Uterus (tissue), 4 donors: Measurements from ENCODE around the gene DUSP6. TPM values are rescaled to one million over a fixed set of nuclear protein-coding genes. Genes with fewer than 3 reads are reported as not detected.

Source experiments
- DNase-seq, 2 donors: peaks; one replicate each; pipeline ENCODE4 v3.0.0-alpha.2; 2019 to 2020
- H3K27ac ChIP-seq, 2 donors: fragments of 200-600 bp; sonication (generic); 1 replicate in 1 of 2; 2 replicates in 1 of 2; pipeline ENCODE4 v1.5.1; 2016 to 2018
- H3K27me3 ChIP-seq, 2 donors: fragments of 200-600 bp; sonication (generic); one replicate each; pipeline ENCODE4 v1.5.1; 2018 to 2019; ENCODE audit warnings: control low read depth in 1 of 2
- H3K36me3 ChIP-seq, 2 donors: fragments of 200-600 bp; sonication (generic); one replicate each; pipeline ENCODE4 v1.5.1; 2019; ENCODE audit warnings: control low read depth in 1 of 2
- H3K4me1 ChIP-seq, 2 donors: fragments of 200-600 bp; sonication (generic); one replicate each; pipeline ENCODE4 v1.5.1; 2018 to 2019; ENCODE audit warnings: control low read depth in 1 of 2
- H3K4me3 ChIP-seq, 2 donors: fragments of 200-600 bp; sonication (generic); 1 replicate in 1 of 2; 2 replicates in 1 of 2; pipeline ENCODE4 v1.5.1; 2018 to 2019; ENCODE audit warnings: mild to moderate bottlenecking in 1 of 2
- H3K9me3 ChIP-seq, 2 donors: fragments of 200-600 bp; sonication (generic); one replicate each; pipeline ENCODE4 v1.5.1; 2019; ENCODE audit warnings: control low read depth in 1 of 2
- CTCF ChIP-seq, 4 experiments: fragments of 200-600 bp in 2 of 4; fragments of 450-650 bp in 2 of 4; sonication (generic) in 2 of 4; IDR thresholded peaks; one replicate each; pipeline ENCODE4 v1.5.1; 2016 to 2019; ENCODE audit warnings: antibody characterized with exemption in 4 of 4, mild to moderate bottlenecking in 2 of 4, moderate library complexity in 1 of 4
- POLR2A ChIP-seq, 2 donors: fragments of 450-650 bp; IDR thresholded peaks; one replicate each; pipeline ENCODE4 v1.6.1; 2016; ENCODE audit warnings: antibody characterized with exemption in 2 of 2, mild to moderate bottlenecking in 1 of 2, moderate library complexity in 1 of 2
- intact Hi-C: fragments of 100-400 bp; cut with DNase I; formaldehyde crosslinking; loops from one replicate; pipeline ENCODE4 v1.15.1; 2023; ENCODE audit warnings: low total_unique reads
- total RNA-seq, 4 donors: library from RNA; depleted of rRNA in 3 of 4; stranded (reverse); fragments of >200 nt in 3 of 4; gene quantifications; one replicate each; pipeline versions ENCODE4 v1.1.0 to v1.2.4, GENCODE V29; 2014 to 2023
- donor health status: DM: yes; HTN: yes; CAD: no.

The DUSP6 gene
- total RNA-seq, 4 donors from 2014 or later, result 28.7 to 103 (median 77.6) TPM

- H3K27ac ChIP-seq, result no peak overlapping the region
- H3K9me3 ChIP-seq, result no peaks in the 10 kb centered on the region
- H3K4me3 ChIP-seq, result no peak overlapping the region
- H3K4me1 ChIP-seq, result no peaks in the 10 kb centered on the region
- H3K27me3 ChIP-seq, result no peaks in the 10 kb centered on the region
- no peak for TF ChIP-seq POLR2A (IDR thresholded peaks at IDR 0.05)
- TF ChIP-seq CTCF (IDR thresholded peaks at IDR 0.05), result no peak
- intact Hi-C loops, result no loop called here
- no peaks in the 10 kb centered on the region for H3K36me3 ChIP-seq
- DNase-seq, result no peak
Observed at GRCh38 chr12:89320735-89321134, 31.6 kb downstream of the DUSP6 start.

GRCh38 chr12:89319606-89320005 lies 32.7 kb downstream of the DUSP6 start:
- H3K27ac ChIP-seq, result no peak overlapping the region
- H3K27me3 ChIP-seq, result no peaks in the 10 kb centered on the region
- H3K9me3 ChIP-seq, result no peaks in the 10 kb centered on the region
- H3K36me3 ChIP-seq, result no peaks in the 10 kb centered on the region
- no peak for DNase-seq
- no peaks in the 10 kb centered on the region for H3K4me1 ChIP-seq
- no peak overlapping the region for H3K4me3 ChIP-seq
- intact Hi-C loops, result no loop called here
- no peak for TF ChIP-seq POLR2A (IDR thresholded peaks at IDR 0.05)
- TF ChIP-seq CTCF (IDR thresholded peaks at IDR 0.05), result no peak

GRCh38 chr12:89319122-89319521 lies 33.2 kb downstream of the DUSP6 start:
- Histone ChIP-seq H3K4me3 (no peak overlapping the region), H3K4me1 (no peaks in the 10 kb centered on the region)
- intact Hi-C loops, result no loop called here

GRCh38 chr12:89316705-89317139 lies 35.6 kb downstream of the DUSP6 start:
- no peaks in the 10 kb centered on the region for H3K36me3 ChIP-seq
- H3K27ac ChIP-seq, result no peak overlapping the region
- no peaks in the 10 kb centered on the region for H3K27me3 ChIP-seq
- no peaks in the 10 kb centered on the region for H3K4me1 ChIP-seq
- no peaks in the 10 kb centered on the region for H3K9me3 ChIP-seq
- TF ChIP-seq CTCF (IDR thresholded peaks at IDR 0.05) (no peak), POLR2A (IDR thresholded peaks at IDR 0.05) (no peak)
- DNase-seq, result no peak
- intact Hi-C loops, result no loop called here
- no peak overlapping the region for H3K4me3 ChIP-seq

More at GRCh38 chr12:89319122-89319521, 33.2 kb downstream of the DUSP6 start:
- H3K9me3 ChIP-seq, result no peaks in the 10 kb centered on the region
- H3K36me3 ChIP-seq, result no peaks in the 10 kb centered on the region
- DNase-seq, result peak in 1 of 2 donors; percentile 21
- no peaks in the 10 kb centered on the region for H3K27me3 ChIP-seq
- no peak overlapping the region for H3K27ac ChIP-seq
- TF ChIP-seq CTCF (IDR thresholded peaks at IDR 0.05) (no peak), POLR2A (IDR thresholded peaks at IDR 0.05) (no peak)

- Histone ChIP-seq H3K9me3 (no peaks in the 10 kb centered on the region), H3K27me3 (no peaks in the 10 kb centered on the region), H3K4me3 (no peak overlapping the region), H3K36me3 (no peaks in the 10 kb centered on the region), H3K27ac (no peak overlapping the region), H3K4me1 (no peaks in the 10 kb centered on the region)
- intact Hi-C loops, result no loop called here
- no peak for DNase-seq
- TF ChIP-seq POLR2A (IDR thresholded peaks at IDR 0.05), result no peak
- TF ChIP-seq CTCF (IDR thresholded peaks at IDR 0.05), result no peak
Observed at GRCh38 chr12:89314060-89314761, 38.1 kb downstream of the DUSP6 start.
